Gastroesophageal sphincter (tissue), 3 donors: ENCODE measurements around the gene THBS2.

Experiments used
- CTCF ChIP-seq, 4 experiments: fragments of 200-600 bp in 2 of 4; fragments of 450-650 bp in 2 of 4; sonication (generic) in 1 of 4; IDR thresholded peaks; one replicate each; pipeline ENCODE4 v1.5.1; 2017 to 2019; ENCODE audit warnings: antibody characterized with exemption in 4 of 4, mild to moderate bottlenecking in 2 of 4, moderate library complexity in 2 of 4
- EP300 ChIP-seq: sonication (generic); formaldehyde crosslinking; IDR thresholded peaks from one replicate; pipeline ENCODE4 v1.6.1; 2017; ENCODE audit warnings: antibody characterized with exemption, mild to moderate bottlenecking
- POLR2A ChIP-seq, 2 donors: fragments of 450-650 bp; IDR thresholded peaks; one replicate each; pipeline ENCODE4 v1.6.1; 2017; ENCODE audit warnings: antibody characterized with exemption in 2 of 2, mild to moderate bottlenecking in 2 of 2, moderate library complexity in 1 of 2
- POLR2AphosphoS5 ChIP-seq: sonication (generic); formaldehyde crosslinking; IDR thresholded peaks from one replicate; pipeline ENCODE4 v1.6.1; 2017; ENCODE audit warnings: antibody characterized with exemption

GRCh38 chr6:169296622-169297021 is 43.0 kb upstream of the THBS2 start:
- TF ChIP-seq CTCF (IDR thresholded peaks at IDR 0.05) = no peak
- TF ChIP-seq EP300 = no peak
- TF ChIP-seq POLR2A (IDR thresholded peaks at IDR 0.05) = no peak
- TF ChIP-seq POLR2AphosphoS5 = no peak
